ENCODE results near the gene MIB1.
A peak's percentile ranks its signal among the peaks of the same experiment; 100 is the strongest.
"Not testable (repeated sequence)": the region's sequence is repeated elsewhere in the genome, so short reads cannot be mapped to it uniquely, and the experiment has no call there.

The MIB1 gene

GRCh38 chr18:21740538-21741311, at the start of gene MIB1:
Gene MIB1, plus strand, starts transcription at chr18:21740792. Its CDS starts 792 bp downstream, at chr18:21741584.
- DNase-seq, result peak; percentile 96

- DNase-seq, result no peak
Measured at GRCh38 chr18:21693322-21693721, 47.3 kb upstream of the MIB1 start.

- no peak for DNase-seq
Measured at GRCh38 chr18:21700528-21701075, 40.0 kb upstream of the MIB1 start.

GRCh38 chr18:21701621-21702020, 39.0 kb upstream of the MIB1 start:
- DNase-seq, result no peak

- DNase-seq, result no peak
Measured at GRCh38 chr18:21702602-21703001, 38.0 kb upstream of the MIB1 start.

GRCh38 chr18:21703241-21703820, 37.3 kb upstream of the MIB1 start:
- DNase-seq, result peak; percentile 48

GRCh38 chr18:21704603-21705364, 35.8 kb upstream of the MIB1 start, which contains the start of gene ABHD3:
Gene ABHD3, minus strand, starts transcription at chr18:21704774. Its CDS starts 109 bp downstream, at chr18:21704665.
- DNase-seq, result peak; percentile 88

GRCh38 chr18:21706386-21706865, 34.2 kb upstream of the MIB1 start:
- no peak for DNase-seq

- DNase-seq, result not testable (repeated sequence)
Measured at GRCh38 chr18:21707130-21707529, 33.5 kb upstream of the MIB1 start.

- DNase-seq, result no peak
Measured at GRCh38 chr18:21714474-21714873, 26.1 kb upstream of the MIB1 start.

- no peak for DNase-seq
Measured at GRCh38 chr18:21722687-21723086, 17.9 kb upstream of the MIB1 start.

- DNase-seq, result no peak
Measured at GRCh38 chr18:21725201-21725600, 15.4 kb upstream of the MIB1 start.

- no peak for DNase-seq
Measured at GRCh38 chr18:21727702-21728101, 12.9 kb upstream of the MIB1 start.

GRCh38 chr18:21733011-21733410, 7.6 kb upstream of the MIB1 start:
- DNase-seq, result no peak

GRCh38 chr18:21735452-21736015, 5.1 kb upstream of the MIB1 start:
- peak; percentile 74 for DNase-seq

GRCh38 chr18:21736926-21737325, 3.7 kb upstream of the MIB1 start:
- DNase-seq, result not testable (repeated sequence)

GRCh38 chr18:21739604-21740537, 721 bp upstream of the MIB1 start:
- DNase-seq, result no peak

- no peak for DNase-seq
Measured at GRCh38 chr18:21741312-21741561, 645 bp downstream of the MIB1 start.

- no peak for DNase-seq
Measured at GRCh38 chr18:21741562-21742314, 1.1 kb downstream of the MIB1 start.

GRCh38 chr18:21742315-21742687, 1.7 kb downstream of the MIB1 start:
- peak; percentile 18 for DNase-seq

GRCh38 chr18:21743166-21743832, 2.7 kb downstream of the MIB1 start:
- DNase-seq, result peak; percentile 51
